ENCODE data around the gene LRRC1. TPM values are rescaled to one million over a fixed set of nuclear protein-coding genes. Genes with fewer than 3 reads are reported as not detected.

Gene LRRC1
- total and polyA plus RNA-seq, 2 of the 13 experiments (the other 11 are each of a cell fraction or from before 2014, with no cell fraction given), result 15.6 to 27.7 TPM

DNA sequence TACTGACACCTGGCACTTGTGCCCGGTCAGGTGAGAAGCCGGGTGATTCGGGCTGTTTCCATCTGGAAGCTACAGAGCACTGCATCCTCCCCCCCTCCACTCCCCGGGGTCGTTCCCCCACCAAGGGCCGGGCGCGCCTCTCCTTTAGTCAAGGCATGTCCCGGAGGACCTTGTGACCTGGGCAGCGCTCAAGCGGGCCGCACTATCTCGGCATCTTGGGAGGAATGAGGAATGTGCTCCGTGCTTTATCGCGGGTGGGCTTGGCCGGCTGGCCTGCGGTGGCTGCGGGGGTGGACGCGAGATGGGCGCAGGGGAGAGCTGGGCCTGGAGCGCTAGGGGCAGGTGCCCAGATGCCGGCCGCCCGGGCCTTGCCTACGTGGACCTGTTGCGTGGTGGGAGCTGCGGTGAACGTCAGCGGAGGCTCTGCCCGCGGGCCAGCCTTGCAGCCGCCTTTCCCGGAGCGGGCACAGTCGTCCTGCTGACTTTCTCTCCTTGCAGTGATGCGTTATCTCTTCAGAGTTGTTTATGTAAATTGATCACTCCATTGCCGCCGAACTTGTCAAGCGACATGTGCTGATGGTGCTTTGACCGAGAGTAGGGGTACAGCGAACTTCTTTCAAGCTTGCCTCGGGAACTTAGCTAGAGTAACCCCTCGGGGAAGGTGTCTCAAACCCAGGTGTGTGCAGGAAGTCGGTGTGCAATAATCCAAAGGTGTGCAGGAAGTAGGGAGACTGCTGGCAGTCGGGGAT lies 1.1 kb downstream of the LRRC1 start (continued):
- TF ChIP-seq RERE (CRISPR knock-in tag; IDR thresholded peaks at IDR 0.05; ENCODE audit: low read depth), result no peak
- no peak; the same call in 1 of the 2 replicates for TF ChIP-seq ZNF33B (CRISPR knock-in tag; IDR thresholded peaks at IDR 0.05)
- TF ChIP-seq ZNF598 (CRISPR knock-in tag; IDR thresholded peaks at IDR 0.05; ENCODE audit: borderline replicate concordance), result peak; percentile 42; the same call in 1 of the 2 replicates
- no peak for TF ChIP-seq ZNF629 (CRISPR knock-in tag; conservative IDR thresholded peaks at IDR 0.05)
- no peak for TF ChIP-seq HIVEP1 (CRISPR knock-in tag; IDR thresholded peaks at IDR 0.05)
- 0 out of 2 replicates have a peak, but pooled peaks have one; percentile 16 for TF ChIP-seq RCOR2 (CRISPR knock-in tag; IDR thresholded peaks at IDR 0.05)
- TF ChIP-seq MED13 (CRISPR knock-in tag; IDR thresholded peaks at IDR 0.05), result no peak
- no peak for TF ChIP-seq MED8 (CRISPR knock-in tag; IDR thresholded peaks at IDR 0.05; ENCODE audit: insufficient replicate concordance)
- TF ChIP-seq ZNF451 (CRISPR knock-in tag; IDR thresholded peaks at IDR 0.05), result no peak
- peak; percentile 35; the same call in 1 of the 2 replicates for TF ChIP-seq ZNF609 (CRISPR knock-in tag; IDR thresholded peaks at IDR 0.05; ENCODE audit: borderline replicate concordance)
- TF ChIP-seq ZNF282 (IDR thresholded peaks at IDR 0.05; ENCODE audit: partially characterized antibody), result no peak
- no peak; the same call in 1 of the 2 replicates for TF ChIP-seq ZNF12 (CRISPR knock-in tag; IDR thresholded peaks at IDR 0.05)
- TF ChIP-seq ZBTB44 (CRISPR knock-in tag; IDR thresholded peaks at IDR 0.05), result no peak
- no peak for TF ChIP-seq NFE2L1 (CRISPR knock-in tag; IDR thresholded peaks at IDR 0.05; ENCODE audit: borderline replicate concordance)

Measured in HepG2 (cell line).